Kidney epithelial cell (primary cell): ENCODE measurements around the gene RAB6A. TPM values are rescaled to one million over a fixed set of nuclear protein-coding genes. Genes with fewer than 3 reads are reported as not detected.

Source experiments
- DNase-seq: peaks from one replicate; pipeline ENCODE4 v3.0.0-alpha.2; 2010; ENCODE audit warnings: low read depth
- H3K27me3 ChIP-seq: 2 replicates; pipeline ENCODE4 v1.6.0; 2011; ENCODE audit warnings: low read length; ENCODE audit not compliant: control insufficient read depth, insufficient read depth
- H3K36me3 ChIP-seq: 2 replicates; pipeline ENCODE4 v1.5.1; 2011; ENCODE audit warnings: low read length; ENCODE audit not compliant: control insufficient read depth, insufficient read depth
- H3K4me3 ChIP-seq: 2 replicates; pipeline ENCODE4 v1.5.1; 2011; ENCODE audit warnings: low read depth, mild to moderate bottlenecking, control low read depth, low read length
- total RNA-seq: library from RNA; depleted of rRNA; stranded (reverse); fragments of >200 nt; gene quantifications from 2 replicates; pipeline ENCODE4 v1.2.3, GENCODE V29; 2015
- TF ChIP-seq, protein P1 (sequence below): IDR thresholded peaks from 2 replicates; pipeline ENCODE4 v1.5.1; 2011; ENCODE audit warnings: mild to moderate bottlenecking, moderate library complexity, low read length, control low read depth, inconsistent platforms; ENCODE audit not compliant: insufficient read depth, poor library complexity, severe bottlenecking

Gene RAB6A
- total RNA-seq, 1 donor from 2014 or later: 120 TPM

- no peak for DNase-seq
- Histone ChIP-seq H3K36me3 (no peaks in the 10 kb centered on the region), H3K27me3 (no peaks in the 10 kb centered on the region), H3K4me3 (no peak overlapping the region)
- TF ChIP-seq, protein P1, sequence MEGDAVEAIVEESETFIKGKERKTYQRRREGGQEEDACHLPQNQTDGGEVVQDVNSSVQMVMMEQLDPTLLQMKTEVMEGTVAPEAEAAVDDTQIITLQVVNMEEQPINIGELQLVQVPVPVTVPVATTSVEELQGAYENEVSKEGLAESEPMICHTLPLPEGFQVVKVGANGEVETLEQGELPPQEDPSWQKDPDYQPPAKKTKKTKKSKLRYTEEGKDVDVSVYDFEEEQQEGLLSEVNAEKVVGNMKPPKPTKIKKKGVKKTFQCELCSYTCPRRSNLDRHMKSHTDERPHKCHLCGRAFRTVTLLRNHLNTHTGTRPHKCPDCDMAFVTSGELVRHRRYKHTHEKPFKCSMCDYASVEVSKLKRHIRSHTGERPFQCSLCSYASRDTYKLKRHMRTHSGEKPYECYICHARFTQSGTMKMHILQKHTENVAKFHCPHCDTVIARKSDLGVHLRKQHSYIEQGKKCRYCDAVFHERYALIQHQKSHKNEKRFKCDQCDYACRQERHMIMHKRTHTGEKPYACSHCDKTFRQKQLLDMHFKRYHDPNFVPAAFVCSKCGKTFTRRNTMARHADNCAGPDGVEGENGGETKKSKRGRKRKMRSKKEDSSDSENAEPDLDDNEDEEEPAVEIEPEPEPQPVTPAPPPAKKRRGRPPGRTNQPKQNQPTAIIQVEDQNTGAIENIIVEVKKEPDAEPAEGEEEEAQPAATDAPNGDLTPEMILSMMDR: no peak
Measured at GRCh38 chr11:73654482-73655021, 106.3 kb downstream of the RAB6A start.

DNA sequence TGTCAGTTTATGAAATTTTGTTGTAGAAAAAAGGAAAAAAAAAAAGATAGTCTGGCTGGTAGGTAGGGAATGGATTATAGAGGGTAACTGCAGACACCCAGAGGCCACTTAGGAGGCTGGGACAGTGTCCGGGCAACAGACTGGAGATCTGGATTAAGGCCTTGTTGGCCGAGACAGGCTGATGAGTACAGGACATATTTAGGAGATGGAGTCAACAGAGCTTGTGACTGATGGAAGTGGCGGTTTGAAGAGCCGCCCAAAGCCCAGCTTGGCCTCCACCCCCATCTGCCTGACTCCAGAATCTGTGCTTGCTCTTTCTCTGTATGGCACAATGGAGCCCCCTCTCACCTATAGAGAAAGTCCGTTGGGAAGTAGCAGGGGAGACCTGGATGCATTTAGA lies 106.9 kb downstream of the RAB6A start:
- TF ChIP-seq, protein P1: no peak
- no peak for DNase-seq

DNA sequence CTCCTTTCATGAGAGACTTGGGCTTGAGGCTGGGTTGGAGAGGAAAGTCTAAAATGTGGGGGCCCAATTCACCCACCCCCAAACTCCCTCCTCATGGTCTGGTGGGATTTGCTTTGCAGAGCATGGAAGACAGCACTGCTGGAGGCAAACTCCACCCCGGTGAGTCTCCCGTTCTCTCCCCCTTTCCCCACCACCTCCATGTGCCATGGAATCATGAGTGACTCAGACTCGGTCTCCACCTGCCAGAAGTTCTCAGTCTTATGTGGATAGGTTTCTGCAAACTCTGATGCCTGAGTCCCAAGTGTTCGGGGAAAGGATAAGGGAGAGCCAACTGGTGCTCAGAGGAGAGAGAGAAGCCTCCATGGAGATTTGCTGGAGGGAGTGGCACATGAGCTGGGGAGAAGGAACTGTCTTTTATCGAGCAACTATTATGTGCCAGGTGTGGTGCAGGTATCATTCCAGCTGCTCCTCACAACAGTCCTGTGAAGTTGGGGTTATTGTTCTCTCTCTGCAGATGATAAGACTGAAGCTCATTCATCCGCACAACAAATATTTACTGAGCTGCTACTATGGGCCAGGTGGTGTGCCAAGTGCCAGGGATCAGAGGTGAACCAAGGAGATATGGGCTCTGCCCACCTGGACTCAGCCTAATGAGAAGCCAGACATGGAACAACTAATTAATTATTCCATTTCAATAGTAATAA lies 107.9 kb downstream of the RAB6A start:
- no peak for DNase-seq
- Histone ChIP-seq H3K36me3 (no peaks in the 10 kb centered on the region), H3K27me3 (no peaks in the 10 kb centered on the region), H3K4me3 (no peak overlapping the region)
- TF ChIP-seq, protein P1: no peak

More for the DNA sequence above, 106.9 kb downstream of the RAB6A start:
- Histone ChIP-seq H3K4me3 (no peak overlapping the region), H3K27me3 (no peaks in the 10 kb centered on the region), H3K36me3 (no peaks in the 10 kb centered on the region)

DNA sequence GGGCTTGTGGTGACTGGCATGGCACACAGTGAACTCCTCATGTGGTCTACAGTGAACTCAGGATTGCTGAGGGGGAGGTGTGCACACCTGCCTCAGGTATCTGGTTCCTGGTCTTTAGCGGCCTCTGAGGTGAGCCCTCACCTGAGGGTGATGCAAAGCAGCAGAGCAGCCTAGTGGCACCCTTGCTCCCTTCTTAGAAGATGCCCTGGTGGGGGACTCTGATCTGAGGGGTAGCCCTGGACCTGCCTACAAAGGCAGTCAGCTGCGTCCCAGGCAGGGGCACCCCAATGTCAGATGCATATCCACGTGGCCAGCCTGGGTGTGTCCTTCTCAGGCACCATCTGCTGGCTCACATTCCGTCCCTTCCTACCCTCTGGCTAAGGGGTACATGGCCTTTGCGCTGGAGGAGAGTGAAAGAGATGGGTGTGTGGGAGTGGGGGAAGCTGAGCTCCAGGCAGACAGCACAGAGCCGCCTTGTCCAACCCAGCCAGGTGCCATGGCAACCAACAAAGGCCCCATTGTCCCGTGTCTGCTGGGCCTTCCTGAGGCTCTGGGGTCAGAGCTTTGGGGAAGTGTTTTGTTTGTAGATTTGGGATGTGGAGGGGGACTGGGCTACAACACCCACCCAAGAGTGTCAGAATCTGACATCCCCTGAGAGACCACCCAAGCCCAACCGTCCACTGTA lies 108.7 kb downstream of the RAB6A start:
- Histone ChIP-seq H3K27me3 (no peaks in the 10 kb centered on the region), H3K36me3 (no peaks in the 10 kb centered on the region), H3K4me3 (no peak overlapping the region)
- no peak for DNase-seq
- TF ChIP-seq, protein P1: no peak

DNA sequence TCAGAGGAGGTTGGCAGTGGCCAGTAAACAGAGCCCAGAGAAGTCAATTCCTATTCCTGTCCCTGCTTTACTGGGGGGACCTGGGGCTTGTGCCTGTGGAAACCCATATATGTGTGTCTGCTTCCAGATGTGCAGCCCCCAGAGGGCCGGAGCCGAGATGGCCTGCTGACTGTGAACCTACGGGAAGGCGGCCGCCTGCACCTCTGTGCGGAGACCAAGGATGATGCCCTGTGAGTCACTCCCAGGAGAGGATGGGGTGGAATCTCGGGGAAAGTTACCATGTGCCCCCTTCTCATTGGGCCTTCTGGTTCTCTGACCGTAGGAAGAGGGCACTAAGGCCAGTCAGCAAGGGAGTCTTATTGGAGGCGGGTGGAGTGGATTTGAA lies 109.2 kb downstream of the RAB6A start:
- DNase-seq: no peak
- Histone ChIP-seq H3K27me3 (no peaks in the 10 kb centered on the region), H3K36me3 (no peaks in the 10 kb centered on the region), H3K4me3 (no peak overlapping the region)
- TF ChIP-seq, protein P1: no peak
